ENCODE data around the gene LMX1A. TPM values are rescaled to one million over a fixed set of nuclear protein-coding genes. Genes with fewer than 3 reads are reported as not detected.

The LMX1A gene
- polyA plus RNA-seq, 3 donors = 0.07 TPM; not detected in 2

DNA sequence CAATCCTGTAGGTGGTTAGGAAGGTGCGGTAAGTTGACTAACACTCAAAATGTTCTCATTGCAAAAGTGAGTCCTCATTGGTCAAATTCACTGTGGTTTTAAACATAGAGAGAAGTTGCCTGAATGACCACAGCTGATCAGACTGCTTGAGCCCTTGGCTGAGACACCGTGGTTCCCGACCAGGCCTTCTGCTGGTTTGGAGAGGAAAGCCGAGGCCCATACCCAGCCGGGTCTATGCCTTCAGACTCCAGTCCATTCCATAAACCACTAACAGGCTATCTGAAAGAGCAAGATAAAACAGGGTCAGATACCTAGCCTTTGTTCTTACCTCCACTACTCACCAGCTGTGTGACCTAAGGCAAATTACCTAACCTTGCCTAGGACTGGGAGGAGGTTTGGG, 133.9 kb downstream of the LMX1A start:
- DNase-seq = no peak

DNA sequence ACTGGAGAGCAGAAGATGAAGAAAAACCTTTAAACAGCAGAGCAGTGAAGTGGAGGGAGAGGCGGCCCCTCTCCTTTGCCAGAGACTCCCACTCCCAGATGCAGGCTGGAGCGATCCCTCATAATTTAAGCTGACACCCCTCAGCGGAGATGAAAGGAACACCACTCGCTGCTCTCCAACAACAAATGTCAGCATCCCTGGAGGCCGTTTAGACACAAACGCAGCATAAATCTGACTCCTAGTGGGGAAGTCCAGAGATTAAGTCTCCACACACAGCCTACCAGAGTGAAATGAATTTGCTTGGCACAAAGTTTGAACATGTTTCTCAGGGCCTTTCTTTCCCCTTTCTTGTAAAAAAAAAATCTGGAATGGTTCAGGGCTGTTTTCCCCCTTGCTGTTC, 137.8 kb downstream of the LMX1A start:
- peak; percentile 69 for DNase-seq

DNA sequence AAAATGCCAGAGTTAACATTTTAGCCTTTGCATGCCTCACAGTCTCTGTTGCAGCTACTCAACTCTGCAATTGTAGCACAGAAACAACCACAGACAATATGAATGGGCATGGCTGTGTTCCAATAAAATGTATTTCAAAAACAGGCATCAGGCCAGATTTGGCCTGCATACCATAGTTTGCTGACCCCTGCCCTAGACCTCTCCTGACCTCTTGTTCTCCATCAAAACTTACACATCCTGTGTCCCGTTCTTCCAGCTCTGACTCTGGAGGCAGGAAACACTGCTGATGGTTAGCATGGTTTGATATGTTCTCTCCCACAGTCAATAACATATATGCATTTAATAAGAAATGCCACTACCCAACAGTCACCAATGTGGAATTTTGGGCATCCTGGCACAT, 138.6 kb downstream of the LMX1A start:
- DNase-seq = no peak

DNA sequence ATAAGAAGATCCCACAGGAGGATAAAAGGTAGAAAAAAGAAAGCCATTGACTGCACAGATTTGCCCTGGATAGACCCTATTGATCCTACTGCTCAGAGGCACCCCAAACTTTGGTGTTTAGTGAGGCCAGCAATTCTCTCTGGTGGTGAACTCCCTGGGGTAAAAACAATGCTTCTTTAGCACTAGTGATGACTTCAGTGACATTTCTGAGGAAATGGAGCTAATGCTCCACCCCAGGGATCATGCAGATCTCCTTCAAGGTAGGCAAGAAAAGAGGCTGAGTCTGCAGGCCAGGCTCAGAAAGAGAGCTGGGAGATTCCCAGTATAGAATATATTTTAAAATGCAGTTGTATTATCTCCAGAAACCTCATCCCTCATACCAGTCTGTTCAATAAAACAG, 140.3 kb downstream of the LMX1A start:
- no peak for DNase-seq

DNA sequence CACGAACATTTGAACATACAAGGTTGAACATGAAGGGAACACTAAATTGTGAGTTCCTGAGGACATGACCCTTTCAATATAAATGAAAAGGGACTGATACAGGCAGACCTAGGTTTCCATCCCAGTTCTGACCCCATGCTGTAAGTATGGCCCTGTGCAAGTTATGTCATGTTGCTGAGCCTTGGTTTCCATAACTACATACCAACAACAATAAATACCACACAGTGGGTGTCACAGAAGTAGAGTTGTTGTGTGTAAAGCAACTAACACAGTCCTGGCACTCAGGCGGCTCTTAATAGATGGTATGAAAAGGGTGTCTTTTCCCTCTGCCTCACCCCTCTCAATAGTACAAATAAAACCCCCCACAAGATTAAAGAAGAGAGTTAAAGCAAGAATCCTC, 140.8 kb downstream of the LMX1A start:
- DNase-seq = no peak

DNA sequence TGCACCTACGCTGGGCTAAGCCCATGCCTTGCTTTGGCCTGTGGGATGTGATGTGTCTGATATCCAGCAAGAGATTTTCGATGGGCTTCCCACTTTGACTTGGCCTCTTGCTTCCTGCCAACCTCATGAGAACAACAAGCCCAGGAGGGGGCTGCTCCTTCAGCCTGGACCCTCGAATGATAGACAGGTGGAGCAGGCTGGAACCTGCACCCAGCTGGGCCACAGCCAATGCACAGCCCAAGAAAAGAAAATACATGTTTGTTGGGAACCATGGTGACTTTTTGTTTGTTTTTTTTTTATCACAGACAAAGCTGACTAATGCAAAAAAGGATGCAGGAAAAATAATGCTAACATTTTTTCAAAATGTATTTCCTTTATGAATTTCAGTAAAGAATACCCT, 144.3 kb downstream of the LMX1A start:
- no peak for DNase-seq

DNA sequence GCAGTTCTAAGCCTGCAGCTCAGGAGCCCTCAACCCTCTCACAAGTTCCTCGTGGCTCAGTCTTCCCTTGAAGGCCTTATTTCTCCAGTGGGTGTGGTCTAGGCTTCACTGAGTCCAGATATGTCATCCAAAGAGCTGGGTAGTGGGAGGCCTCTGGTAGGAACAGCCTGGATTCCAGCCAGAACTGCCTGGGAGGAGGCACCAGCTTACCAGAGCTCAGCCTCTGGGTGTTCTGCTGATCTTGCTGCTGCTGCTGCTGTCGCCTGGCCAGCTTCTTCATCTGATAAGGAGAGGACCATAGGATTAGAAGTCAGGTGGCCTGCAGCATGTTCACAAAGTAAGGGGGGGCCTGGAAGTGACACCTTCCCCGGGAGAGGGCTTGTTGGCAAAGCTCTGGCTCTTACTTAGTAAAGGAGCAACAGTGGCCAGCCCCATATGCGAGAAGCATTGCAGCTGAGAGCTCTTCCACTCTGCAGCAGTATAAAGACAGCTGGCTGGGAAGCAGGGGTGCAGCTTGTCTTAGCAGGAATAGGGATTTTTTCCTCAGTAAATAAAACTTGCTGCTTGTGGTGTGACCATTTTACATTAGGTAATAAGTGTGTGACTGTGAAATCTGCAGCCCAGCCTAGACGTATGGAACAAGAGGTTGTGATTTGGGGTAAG, 148.5 kb downstream of the LMX1A start:
- DNase-seq = no peak

DNA sequence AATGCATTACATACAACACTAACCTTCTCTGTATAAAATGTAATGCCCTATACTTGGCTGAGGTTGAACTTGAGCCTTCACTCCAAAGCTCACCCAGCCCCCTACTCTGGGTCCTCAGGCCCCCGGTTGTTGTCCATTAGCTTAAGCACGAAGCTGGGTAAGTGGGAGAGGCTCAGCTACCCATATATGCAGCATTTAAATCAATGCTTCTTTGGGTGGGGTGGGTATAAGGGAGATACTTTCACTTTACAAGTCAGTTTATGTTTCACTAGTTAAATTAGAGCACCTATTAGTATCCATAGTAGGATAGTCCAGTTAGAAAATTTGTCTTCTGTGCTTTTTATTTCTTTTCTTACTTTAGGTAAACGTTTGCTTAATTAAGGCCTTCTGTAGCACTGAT, 151.4 kb downstream of the LMX1A start:
- DNase-seq = no peak

DNA sequence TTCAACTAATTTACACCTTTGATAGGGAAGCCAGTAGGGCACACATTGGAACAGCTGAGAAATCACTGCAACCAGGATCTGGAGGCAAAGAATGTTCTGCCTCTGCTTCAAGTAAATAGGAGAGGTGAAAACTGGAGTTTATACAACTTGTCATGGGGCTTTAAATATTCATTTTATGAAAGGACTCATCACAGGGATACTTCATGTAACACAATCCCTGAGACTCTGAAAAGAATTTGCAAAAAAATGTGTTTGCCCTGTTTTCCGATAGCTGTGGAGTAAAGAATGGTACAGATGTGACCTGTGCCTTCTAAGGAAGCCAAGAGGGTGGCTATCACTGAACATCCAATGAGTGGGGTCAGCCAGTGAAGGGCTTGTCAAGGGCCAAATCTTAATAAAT, 152.0 kb downstream of the LMX1A start:
- no peak for DNase-seq

DNA sequence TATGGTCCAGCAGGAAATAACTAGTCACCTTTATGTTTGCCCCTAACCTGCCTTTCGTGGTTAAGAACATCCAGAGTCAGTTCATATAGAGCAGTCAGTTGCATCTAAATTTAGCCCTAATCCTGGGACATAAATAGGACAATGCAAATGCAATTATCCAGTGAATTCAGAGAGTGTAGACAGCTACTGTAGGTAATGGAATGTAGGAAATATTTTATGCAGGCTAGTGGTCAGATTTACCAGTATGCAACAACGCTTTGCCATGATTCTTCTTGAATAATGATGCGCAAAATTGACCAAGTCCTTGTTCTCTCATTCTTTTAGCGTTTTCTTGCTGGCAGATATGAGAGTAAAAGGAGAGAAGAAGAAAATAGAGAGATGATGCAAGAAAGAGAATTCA, 165.4 kb downstream of the LMX1A start:
- DNase-seq = no peak

DNA sequence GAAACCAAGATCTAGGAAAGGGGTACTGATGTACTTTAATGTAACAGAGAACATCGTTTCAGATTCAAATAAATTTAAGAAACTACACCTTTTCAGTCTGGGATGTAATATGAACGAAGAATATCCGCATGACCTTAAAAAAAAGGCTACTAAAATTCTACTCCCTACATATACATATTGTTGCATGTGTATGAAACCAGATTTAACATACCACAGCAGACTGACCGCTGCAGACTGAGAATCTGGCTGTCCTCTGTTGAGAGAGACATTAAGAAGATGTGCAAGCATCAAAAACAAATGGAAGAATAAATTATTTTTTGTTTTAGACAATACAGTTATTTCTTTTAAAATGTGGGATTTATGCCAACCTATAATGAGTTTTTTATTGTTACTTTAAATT, 166.6 kb downstream of the LMX1A start:
- no peak for DNase-seq

DNA sequence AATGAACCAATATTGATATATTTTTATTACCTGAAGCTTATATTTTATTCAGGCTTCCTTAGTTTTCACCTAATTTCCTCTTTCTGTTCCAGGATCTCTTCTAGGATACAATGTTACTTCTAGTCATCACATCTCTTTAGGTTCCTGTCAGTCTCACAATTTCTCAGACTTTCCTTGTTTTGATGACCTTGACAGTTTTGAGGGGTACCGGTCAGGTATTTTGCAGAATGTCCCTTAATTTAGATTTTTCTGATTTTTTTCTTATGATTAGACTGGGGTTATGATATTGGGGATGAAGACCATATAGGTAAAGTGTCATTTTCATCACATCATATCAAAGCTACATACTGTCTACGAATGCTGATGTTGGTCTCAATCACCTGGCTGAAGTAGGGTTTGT, 167.5 kb downstream of the LMX1A start:
- no peak for DNase-seq

DNA sequence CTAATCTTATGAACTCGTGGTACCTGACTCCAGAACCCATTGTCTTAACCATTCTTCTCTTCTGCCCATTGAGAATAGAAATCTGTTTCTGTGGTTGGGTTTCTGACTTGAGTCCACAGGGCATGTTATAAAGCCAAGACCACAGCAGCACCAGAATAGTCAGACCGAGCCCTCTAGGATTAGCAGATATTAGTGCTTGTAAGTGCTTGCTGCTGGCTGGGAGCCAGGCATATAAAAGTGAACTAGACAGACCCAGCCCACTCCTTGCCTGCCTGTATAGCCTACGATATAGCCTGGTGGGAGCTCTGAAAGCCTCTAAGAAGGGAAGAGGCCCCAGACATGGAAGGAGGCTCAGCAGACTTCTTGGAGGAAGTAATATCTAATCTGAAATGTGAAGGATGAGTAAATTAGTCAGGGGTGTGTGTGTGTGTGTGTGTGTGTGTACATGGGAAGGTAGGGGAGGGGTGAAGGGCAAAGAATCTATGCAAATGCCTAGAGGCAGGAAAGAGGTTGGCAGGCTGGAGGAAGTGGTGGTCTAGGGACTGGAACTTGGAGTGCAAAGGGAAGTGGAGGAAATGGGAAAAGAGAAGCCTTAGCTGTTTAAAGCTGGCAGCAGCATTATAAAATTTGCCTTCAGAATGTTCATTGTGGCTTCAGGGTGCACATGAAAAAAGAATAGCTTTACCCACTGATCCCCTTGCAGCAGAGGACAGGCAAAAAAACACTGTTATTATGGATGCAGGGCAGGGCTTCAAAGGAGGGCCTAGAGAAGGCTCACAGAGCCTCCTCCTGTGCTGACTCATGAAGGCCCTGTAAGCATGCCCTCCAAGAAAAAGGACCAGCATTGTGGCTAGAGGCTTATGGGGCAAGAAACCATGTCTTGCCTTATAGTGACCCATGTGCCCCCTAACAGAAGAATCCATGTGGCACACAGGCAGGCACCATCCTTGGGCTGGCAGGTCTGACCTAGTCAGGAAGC, 169.2 kb downstream of the LMX1A start:
- no peak for DNase-seq

DNA sequence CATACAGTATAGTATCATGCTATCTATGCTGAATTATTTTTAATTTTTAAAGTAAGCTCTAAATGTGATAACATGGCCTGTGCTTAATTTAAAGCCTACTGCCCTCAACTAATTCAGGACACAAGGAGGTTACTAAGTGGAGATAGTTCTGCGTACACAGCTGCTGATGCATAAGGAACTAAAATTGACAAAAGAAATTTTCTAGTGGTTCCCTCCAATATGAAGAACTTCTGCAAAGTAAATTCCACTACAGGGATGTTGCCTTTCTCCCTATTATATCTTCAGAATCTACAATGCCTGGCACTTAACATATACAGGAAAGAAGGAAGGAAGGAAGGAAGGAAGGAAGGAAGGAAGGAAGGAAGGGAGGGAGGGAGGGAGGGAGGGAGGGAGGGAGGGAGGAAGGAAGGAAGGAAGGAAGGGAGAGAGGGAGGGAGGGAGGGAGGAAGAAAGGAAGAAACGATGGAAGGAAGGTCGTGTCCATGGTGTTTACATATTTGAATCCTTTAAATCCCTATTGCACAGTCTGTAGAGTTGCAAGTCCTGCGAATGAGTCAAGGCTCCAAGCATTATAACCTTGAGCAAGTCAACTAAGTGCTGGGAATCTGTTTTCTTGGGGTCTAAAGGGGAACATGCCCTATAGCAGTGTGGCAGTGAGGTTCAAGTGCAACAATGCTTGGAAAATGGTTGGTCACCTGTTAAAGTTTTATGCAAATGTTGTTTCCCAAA, 171.2 kb downstream of the LMX1A start:
- DNase-seq = no peak

DNA sequence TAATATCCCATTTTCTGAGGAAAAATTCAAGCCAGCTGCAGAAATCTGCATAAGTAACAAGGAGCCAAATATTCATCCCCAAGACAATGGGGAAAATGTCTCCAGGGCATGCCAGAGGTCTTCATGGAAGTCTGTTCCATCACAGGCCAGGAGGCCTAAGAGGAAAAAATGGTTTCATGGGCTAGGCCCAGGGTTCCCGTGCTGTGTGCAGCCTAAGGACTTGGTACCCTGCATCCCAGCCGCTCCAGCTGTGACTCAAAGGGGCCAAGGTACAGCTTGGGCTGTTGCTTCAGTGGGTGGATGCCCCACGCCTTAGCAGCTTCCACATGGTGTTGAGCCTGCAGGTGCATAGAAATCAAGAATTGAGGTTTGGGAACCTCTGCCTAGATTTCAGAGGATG, 173.5 kb downstream of the LMX1A start:
- DNase-seq = no peak

DNA sequence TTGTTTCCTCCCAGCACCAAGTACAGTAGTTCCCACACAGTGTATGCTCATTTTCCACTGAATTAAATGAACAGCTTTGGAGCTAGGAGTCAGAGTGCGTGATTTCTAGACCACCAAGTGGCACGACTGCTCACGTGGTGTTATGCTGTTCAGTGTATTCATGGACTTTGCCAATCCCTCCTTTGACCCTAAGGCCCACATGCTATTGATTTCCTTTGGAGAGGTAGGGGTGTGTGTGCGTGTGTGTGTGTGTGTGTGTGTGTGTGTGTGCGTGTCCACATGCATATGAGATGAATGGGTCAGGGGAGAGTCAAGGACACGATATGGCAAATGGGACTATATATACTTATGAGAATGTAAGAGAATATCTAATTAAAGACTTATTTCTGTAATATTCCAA, 177.2 kb downstream of the LMX1A start:
- no peak for DNase-seq

DNA sequence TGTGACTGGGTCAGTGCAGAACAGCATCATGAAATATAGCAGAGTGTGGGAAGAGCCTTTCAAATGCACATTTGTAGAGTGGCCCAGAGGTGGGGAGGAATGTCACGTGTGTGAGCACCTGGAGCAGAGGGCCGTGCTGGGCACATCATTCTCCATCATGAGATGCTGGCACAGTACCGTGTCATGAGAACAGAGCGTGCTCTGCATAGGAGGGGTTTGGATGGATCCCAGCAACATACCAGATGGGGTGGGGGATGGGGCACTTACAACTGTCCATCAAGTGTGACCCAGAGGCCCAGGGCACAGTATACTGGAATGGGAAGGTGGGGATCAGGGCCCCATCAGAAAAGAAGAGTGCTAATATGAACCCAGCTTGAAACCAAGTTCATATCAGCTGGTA, 182.0 kb downstream of the LMX1A start:
- DNase-seq = no peak

DNA sequence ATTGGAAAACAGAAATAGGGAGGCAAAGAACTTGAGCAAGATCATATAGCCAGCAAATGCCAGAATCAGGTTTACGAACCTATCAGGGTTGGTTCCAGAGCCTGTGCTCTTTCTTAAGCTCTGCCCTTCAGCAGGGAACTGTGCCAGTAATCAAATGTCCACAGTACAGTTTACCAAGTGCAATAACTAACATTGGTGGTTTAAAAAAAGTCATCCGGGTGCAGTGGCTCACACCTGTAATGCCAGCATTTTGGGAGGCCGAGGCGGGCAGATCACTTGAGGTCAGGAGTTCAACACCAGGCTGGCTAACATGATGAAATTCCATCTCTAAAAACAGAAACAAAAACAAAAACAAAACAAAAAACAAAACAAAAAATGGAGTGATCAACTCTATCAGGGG, 182.7 kb downstream of the LMX1A start:
- no peak for DNase-seq

DNA sequence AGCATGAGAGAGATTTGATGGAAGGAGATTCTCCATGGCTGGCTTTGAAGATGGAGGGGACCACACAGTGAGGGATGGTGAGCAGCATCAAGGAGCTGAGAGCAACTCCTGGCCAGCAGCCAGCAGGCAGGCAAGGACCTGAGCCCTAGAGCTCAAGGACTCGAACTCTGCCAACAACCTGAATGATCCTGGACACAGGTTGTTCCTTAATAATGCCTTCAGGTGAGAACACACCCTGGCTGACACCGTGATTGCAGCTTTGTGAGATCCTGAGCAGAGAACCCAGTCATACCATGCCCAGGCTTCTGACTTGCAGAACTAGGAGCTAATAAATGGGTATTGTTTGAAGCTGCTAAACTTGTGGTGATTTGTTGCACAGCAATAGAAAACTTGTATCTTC, 183.1 kb downstream of the LMX1A start:
- no peak for DNase-seq

DNA sequence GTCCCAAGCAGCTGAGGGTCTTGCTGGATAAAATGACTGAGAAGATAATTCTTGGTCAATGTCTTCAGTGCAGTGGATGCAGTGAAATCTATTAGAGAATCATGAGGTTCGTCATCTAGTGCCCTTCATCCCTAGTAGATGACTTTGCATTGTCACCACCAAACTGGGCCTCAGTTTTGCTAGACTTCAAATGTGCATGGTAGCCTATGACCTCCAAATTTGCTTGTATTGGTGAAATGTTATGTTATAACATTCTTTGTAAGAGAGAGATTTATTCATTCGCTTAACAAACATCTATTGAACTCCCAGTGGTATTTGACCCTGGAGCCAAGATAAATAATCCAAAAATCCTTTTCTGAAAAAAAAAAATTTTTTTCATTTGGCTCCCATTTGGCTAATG, 183.8 kb downstream of the LMX1A start:
- no peak for DNase-seq

DNA sequence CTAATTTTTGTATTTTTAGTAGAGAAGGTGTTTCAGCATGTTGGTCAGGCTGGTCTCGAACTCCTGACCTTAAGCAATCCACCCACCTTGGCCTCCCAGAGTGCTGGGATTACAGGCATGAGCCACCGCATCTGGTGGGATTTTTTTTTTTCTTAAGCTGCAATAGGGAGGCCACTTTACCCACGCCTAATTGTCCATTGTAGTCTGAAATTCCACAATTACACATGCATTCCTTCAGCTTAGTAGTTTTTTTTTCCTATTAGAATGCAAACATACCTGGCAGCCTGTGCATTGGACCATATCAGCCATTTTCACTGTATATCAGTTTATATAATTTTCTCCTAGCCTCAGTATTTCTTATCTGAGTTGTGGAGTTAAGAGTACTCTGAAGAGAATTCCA, 186.8 kb downstream of the LMX1A start:
- no peak for DNase-seq

DNA sequence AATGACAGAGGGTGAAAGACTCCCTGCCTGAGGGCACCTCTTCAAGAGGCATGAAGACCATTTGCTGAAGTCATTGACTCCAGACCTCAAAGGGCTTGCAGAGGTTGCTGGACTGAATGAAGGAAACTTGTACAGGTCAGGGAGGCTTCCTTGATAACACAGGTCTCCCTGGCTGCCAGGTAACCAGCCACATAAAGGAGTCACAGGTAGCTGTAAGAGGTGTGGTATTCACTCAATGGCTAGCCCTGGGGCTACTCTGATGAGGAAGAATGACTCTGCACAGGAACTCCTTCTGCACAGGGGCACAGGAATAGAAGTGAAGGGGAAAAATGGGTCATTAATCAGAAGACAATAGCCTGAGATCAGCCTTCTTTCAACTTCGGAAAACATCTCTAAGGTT, 187.5 kb downstream of the LMX1A start:
- DNase-seq = no peak

DNA sequence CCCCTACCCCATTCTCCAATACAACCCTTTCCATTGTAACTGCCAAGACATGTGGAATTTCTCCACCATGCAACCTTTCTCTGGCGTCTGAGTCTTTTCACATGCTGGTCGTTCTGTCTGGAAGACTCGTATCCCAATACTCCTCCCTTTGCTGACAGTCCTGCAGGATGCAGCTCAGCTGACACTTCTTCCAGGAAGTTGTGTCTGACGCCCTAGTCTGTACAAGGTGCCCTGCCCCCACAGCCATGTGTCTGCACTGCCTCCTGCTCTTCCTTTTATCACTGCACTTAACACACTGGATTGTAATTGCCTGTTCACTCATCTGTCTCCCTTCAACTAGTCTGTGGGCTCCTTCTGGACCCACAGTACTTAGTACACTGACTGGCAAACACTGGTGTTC, 188.0 kb downstream of the LMX1A start:
- DNase-seq = no peak
